SK-N-SH treated with all-trans-retinoic acid at 6 μM for 48 hours (cell line): ENCODE measurements around the gene CRIP3.

Experiments used
- ATAC-seq: fragments of 200-7000 bp; cut with Tn5 transposase; 3 replicates; pipeline ENCODE4 v1.9.1; 2020; ENCODE audit warnings: mild to moderate bottlenecking, moderate library complexity
- ARNTL ChIP-seq: fragments of 450-650 bp; formaldehyde crosslinking; IDR thresholded peaks from 2 replicates; pipeline ENCODE4 v1.5.0; 2020; ENCODE audit warnings: low read depth, mild to moderate bottlenecking, moderate library complexity, borderline replicate concordance
- BACH2 ChIP-seq: fragments of 250-450 bp; sonication (Bioruptor Pico); IDR thresholded peaks from 2 replicates; pipeline ENCODE4 v1.9.0; 2021; ENCODE audit warnings: mild to moderate bottlenecking, borderline replicate concordance
- CSDC2 ChIP-seq: fragments of 250-450 bp; sonication (Bioruptor Pico); IDR thresholded peaks from 2 replicates; pipeline ENCODE4 v1.5.0; 2020; ENCODE audit warnings: mild to moderate bottlenecking, moderate library complexity
- ESRRG ChIP-seq: fragments of 250-450 bp; sonication (Bioruptor Pico); IDR thresholded peaks from 2 replicates; pipeline ENCODE4 v1.6.1; 2021; ENCODE audit warnings: mild to moderate bottlenecking
- GLIS3 ChIP-seq: fragments of 250-450 bp; sonication (Bioruptor Pico); IDR thresholded peaks from 2 replicates; pipeline ENCODE4 v1.5.0; 2020; ENCODE audit warnings: mild to moderate bottlenecking, moderate library complexity
- OSR1 ChIP-seq: fragments of 250-450 bp; sonication (Bioruptor Pico); IDR thresholded peaks from 2 replicates; pipeline ENCODE4 v1.8.0; 2022; ENCODE audit warnings: moderate library complexity, mild to moderate bottlenecking, inconsistent platforms
- POU6F1 ChIP-seq: fragments of 250-450 bp; sonication (Bioruptor Pico); IDR thresholded peaks from 2 replicates; pipeline ENCODE4 v1.8.0; 2021; ENCODE audit warnings: low read depth, mild to moderate bottlenecking, moderate library complexity, borderline replicate concordance
- RARB ChIP-seq: fragments of 250-450 bp; sonication (Bioruptor Pico); IDR thresholded peaks from 2 replicates; pipeline ENCODE4 v1.8.0; 2021; ENCODE audit warnings: mild to moderate bottlenecking, moderate library complexity
- SNAI2 ChIP-seq: fragments of 250-450 bp; sonication (Bioruptor Pico); IDR thresholded peaks from 2 replicates; pipeline ENCODE4 v1.5.0; 2020; ENCODE audit warnings: mild to moderate bottlenecking, moderate library complexity
- TCF4 ChIP-seq: fragments of 250-450 bp; sonication (Bioruptor Pico); IDR thresholded peaks from 2 replicates; pipeline ENCODE4 v1.8.0; 2021; ENCODE audit warnings: mild to moderate bottlenecking, moderate library complexity, borderline replicate concordance
- TOX ChIP-seq: fragments of 250-450 bp; sonication (Bioruptor Pico); IDR thresholded peaks from 2 replicates; pipeline ENCODE4 v1.8.0; 2021; ENCODE audit warnings: mild to moderate bottlenecking, moderate library complexity, borderline replicate concordance
- ZC3H10 ChIP-seq: fragments of 250-450 bp; sonication (Bioruptor Pico); IDR thresholded peaks from 2 replicates; pipeline ENCODE4 v1.5.1; 2021; ENCODE audit warnings: mild to moderate bottlenecking, moderate library complexity
- ZFP3 ChIP-seq: fragments of 250-450 bp; sonication (Bioruptor Pico); IDR thresholded peaks from 2 replicates; pipeline ENCODE4 v1.5.0; 2020; ENCODE audit warnings: mild to moderate bottlenecking, moderate library complexity
- ZFP30 ChIP-seq: fragments of 450-650 bp; formaldehyde crosslinking; IDR thresholded peaks from 2 replicates; pipeline ENCODE4 v1.5.0; 2022; ENCODE audit warnings: mild to moderate bottlenecking, moderate library complexity
- ZNF565 ChIP-seq: fragments of 450-650 bp; formaldehyde crosslinking; conservative IDR thresholded peaks from 2 replicates; pipeline ENCODE4 v1.5.0; 2020; ENCODE audit warnings: low read depth, mild to moderate bottlenecking, moderate library complexity
- ZNF70 ChIP-seq: fragments of 450-650 bp; formaldehyde crosslinking; IDR thresholded peaks from 2 replicates; pipeline ENCODE4 v1.5.0; 2020; ENCODE audit warnings: mild to moderate bottlenecking, moderate library complexity
- ZNF8 ChIP-seq: fragments of 450-650 bp; formaldehyde crosslinking; IDR thresholded peaks from 2 replicates; pipeline ENCODE4 v1.5.0; 2020; ENCODE audit warnings: mild to moderate bottlenecking, moderate library complexity
- TF ChIP-seq, protein P1 (sequence below): fragments of 250-450 bp; sonication (Bioruptor Pico); IDR thresholded peaks from 2 replicates; pipeline ENCODE4 v1.5.1; 2020; ENCODE audit warnings: low read depth, mild to moderate bottlenecking, moderate library complexity
- TF ChIP-seq, protein P2 (sequence below): fragments of 250-450 bp; sonication (Bioruptor Pico); IDR thresholded peaks from 2 replicates; pipeline ENCODE4 v1.5.1; 2021; ENCODE audit warnings: mild to moderate bottlenecking, moderate library complexity
- TF ChIP-seq, protein P3 (sequence below): fragments of 250-450 bp; sonication (Bioruptor Pico); IDR thresholded peaks from 2 replicates; pipeline ENCODE4 v1.5.0; 2020; ENCODE audit warnings: mild to moderate bottlenecking, moderate library complexity

Gene CRIP3

DNA sequence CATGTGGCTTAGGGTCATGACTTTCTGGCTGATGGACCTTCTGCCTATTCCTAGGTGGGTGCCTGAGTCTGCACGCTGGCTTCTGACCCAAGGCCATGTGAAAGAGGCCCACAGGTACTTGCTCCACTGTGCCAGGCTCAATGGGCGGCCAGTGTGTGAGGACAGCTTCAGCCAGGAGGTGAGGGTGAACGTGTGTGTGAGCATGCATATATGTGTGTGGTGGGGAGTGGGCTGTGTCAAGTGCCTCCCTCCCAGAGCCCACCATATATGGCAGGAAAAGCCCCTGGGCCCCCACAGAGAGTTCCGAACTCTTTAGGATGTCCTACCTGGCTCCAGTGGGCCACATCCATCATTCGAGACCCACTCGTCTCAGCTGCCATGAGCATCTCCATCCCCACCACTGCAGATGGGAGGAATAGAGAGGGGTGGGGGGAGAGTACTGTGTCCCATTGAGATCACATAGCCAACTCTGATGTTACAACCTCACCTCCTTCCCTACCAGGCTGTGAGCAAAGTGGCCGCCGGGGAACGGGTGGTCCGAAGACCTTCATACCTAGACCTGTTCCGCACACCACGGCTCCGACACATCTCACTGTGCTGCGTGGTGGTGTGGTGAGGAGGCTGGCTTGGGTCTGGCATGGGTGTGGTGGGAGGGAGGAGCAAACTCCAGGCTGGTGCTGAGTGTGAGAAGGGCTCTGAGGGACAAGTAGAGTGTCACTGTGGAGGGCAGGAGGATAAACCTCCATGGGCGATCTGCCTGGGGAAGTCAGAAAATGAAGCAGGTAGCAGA, 7.3 kb downstream of the CRIP3 start:
- TF ChIP-seq SNAI2 (CRISPR knock-in tag) = no peak
- ATAC-seq = no peak

GRCh38 chr6:43299338-43300293, 9.0 kb downstream of the CRIP3 start:
- TF ChIP-seq SNAI2 (CRISPR knock-in tag) (no peak), POU6F1 (no peak), TCF4 (0 out of 2 replicates have a peak, but pooled peaks have one; percentile 16)
- peak; percentile 46 for ATAC-seq

DNA sequence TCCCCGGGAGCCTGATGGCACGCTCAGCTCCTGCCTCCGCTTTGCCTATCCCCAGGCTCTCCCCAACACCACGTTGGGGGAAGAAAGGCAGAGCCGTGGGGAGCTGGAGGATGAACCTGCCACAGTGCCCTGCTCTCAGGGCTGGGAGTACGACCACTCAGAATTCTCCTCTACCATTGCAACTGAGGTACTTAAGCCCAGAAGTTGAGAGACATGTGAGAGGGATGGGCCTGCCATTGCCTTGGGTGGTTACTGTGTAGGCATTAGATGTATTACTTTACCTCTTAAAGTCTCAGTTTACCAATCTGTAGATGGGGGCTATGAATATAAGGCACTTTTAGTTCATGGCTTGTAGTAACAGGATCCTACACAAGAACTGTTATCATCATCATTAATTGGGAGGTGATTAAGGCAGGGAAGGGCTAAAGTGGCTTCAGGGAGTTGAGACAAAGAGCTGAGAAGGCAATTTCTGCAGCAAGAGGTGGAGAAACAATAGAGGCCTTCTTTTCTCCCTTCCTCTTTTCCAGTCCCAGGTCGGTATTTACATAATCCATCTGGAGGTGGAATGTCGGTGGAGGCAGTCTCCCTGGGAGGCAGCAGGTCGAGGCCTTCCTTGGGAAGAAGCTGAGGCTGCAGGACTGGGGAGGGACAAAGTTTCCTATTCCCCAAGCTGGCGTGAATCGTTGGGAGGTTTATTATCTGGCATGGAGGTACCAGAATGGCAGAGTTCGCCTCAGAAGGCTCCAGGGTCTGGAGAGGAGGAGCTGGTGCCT, 9.9 kb downstream of the CRIP3 start:
- no peak for ATAC-seq

More for the DNA sequence above, 9.9 kb downstream of the CRIP3 start:
- TF ChIP-seq ZC3H10 (CRISPR knock-in tag) = no peak
- TF ChIP-seq BACH2 (CRISPR knock-in tag) = no peak
- TF ChIP-seq, protein P1, sequence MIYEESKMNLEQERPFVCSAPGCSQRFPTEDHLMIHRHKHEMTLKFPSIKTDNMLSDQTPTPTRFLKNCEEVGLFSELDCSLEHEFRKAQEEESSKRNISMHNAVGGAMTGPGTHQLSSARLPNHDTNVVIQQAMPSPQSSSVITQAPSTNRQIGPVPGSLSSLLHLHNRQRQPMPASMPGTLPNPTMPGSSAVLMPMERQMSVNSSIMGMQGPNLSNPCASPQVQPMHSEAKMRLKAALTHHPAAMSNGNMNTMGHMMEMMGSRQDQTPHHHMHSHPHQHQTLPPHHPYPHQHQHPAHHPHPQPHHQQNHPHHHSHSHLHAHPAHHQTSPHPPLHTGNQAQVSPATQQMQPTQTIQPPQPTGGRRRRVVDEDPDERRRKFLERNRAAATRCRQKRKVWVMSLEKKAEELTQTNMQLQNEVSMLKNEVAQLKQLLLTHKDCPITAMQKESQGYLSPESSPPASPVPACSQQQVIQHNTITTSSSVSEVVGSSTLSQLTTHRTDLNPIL (CRISPR knock-in tag) = no peak
- no peak for TF ChIP-seq ZNF70 (CRISPR knock-in tag)
- TF ChIP-seq TOX (CRISPR knock-in tag) = no peak
- TF ChIP-seq ESRRG (CRISPR knock-in tag) = no peak
- TF ChIP-seq, protein P2, sequence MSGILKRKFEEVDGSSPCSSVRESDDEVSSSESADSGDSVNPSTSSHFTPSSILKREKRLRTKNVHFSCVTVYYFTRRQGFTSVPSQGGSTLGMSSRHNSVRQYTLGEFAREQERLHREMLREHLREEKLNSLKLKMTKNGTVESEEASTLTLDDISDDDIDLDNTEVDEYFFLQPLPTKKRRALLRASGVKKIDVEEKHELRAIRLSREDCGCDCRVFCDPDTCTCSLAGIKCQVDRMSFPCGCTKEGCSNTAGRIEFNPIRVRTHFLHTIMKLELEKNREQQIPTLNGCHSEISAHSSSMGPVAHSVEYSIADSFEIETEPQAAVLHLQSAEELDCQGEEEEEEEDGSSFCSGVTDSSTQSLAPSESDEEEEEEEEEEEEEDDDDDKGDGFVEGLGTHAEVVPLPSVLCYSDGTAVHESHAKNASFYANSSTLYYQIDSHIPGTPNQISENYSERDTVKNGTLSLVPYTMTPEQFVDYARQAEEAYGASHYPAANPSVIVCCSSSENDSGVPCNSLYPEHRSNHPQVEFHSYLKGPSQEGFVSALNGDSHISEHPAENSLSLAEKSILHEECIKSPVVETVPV (CRISPR knock-in tag) = no peak
- no peak for TF ChIP-seq ARNTL
- no peak for TF ChIP-seq RARB (CRISPR knock-in tag)
- TF ChIP-seq CSDC2 = no peak
- no peak for TF ChIP-seq OSR1 (CRISPR knock-in tag)
- TF ChIP-seq GLIS3 (CRISPR knock-in tag) = no peak
- no peak for TF ChIP-seq POU6F1
- TF ChIP-seq, protein P3, sequence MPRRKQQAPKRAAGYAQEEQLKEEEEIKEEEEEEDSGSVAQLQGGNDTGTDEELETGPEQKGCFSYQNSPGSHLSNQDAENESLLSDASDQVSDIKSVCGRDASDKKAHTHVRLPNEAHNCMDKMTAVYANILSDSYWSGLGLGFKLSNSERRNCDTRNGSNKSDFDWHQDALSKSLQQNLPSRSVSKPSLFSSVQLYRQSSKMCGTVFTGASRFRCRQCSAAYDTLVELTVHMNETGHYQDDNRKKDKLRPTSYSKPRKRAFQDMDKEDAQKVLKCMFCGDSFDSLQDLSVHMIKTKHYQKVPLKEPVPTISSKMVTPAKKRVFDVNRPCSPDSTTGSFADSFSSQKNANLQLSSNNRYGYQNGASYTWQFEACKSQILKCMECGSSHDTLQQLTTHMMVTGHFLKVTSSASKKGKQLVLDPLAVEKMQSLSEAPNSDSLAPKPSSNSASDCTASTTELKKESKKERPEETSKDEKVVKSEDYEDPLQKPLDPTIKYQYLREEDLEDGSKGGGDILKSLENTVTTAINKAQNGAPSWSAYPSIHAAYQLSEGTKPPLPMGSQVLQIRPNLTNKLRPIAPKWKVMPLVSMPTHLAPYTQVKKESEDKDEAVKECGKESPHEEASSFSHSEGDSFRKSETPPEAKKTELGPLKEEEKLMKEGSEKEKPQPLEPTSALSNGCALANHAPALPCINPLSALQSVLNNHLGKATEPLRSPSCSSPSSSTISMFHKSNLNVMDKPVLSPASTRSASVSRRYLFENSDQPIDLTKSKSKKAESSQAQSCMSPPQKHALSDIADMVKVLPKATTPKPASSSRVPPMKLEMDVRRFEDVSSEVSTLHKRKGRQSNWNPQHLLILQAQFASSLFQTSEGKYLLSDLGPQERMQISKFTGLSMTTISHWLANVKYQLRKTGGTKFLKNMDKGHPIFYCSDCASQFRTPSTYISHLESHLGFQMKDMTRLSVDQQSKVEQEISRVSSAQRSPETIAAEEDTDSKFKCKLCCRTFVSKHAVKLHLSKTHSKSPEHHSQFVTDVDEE = no peak
- no peak for TF ChIP-seq ZNF565 (CRISPR knock-in tag)
- no peak for TF ChIP-seq ZFP30 (CRISPR knock-in tag)
- TF ChIP-seq SNAI2 (CRISPR knock-in tag) = no peak
- no peak for TF ChIP-seq TCF4
- TF ChIP-seq ZNF8 (CRISPR knock-in tag) = no peak
- TF ChIP-seq ZFP3 (CRISPR knock-in tag) = no peak
